OCI-LY3 (cell line): Measurements from ENCODE around the gene BRF1.

Experiments
- H2AFZ ChIP-seq: fragments of 200-600, 300-600 bp; shearing (Covaris generic); 2 replicates; pipeline ENCODE4 v1.6.0; 2014; ENCODE audit warnings: antibody characterized with exemption, low read depth, low read length
- H3K27ac ChIP-seq: fragments of 200-600, 300-600 bp; sonication (generic); 2 replicates; pipeline ENCODE4 v1.5.1; 2014; ENCODE audit warnings: mild to moderate bottlenecking, low read length, moderate library complexity, mixed read lengths
- H3K27me3 ChIP-seq: fragments of 200-600, 300-600 bp; sonication (generic); 2 replicates; pipeline ENCODE4 v1.6.1; 2014; ENCODE audit warnings: low read depth, low read length, mixed read lengths
- H3K36me3 ChIP-seq: fragments of 200-600, 300-600 bp; sonication (generic); replicated peaks from 2 replicates; pipeline ENCODE3; 2014; ENCODE audit warnings: low read depth, low read length, mixed read lengths
- H3K4me1 ChIP-seq: fragments of 300-600, 200-600 bp; sonication (generic); 2 replicates; pipeline ENCODE4 v1.6.1; 2014; ENCODE audit warnings: low read length, mixed read lengths
- H3K4me2 ChIP-seq: fragments of 200-600, 300-600 bp; sonication (generic); 2 replicates; pipeline ENCODE4 v1.6.1; 2014; ENCODE audit warnings: low read length, mixed read lengths
- H3K4me3 ChIP-seq: fragments of 300-600, 200-600 bp; sonication (generic); 2 replicates; pipeline ENCODE4 v1.5.1; 2014; ENCODE audit warnings: antibody characterized with exemption, mild to moderate bottlenecking, low read length, moderate library complexity
- H3K79me2 ChIP-seq: fragments of 300-600, 200-600 bp; shearing (Covaris generic); 2 replicates; pipeline ENCODE4 v1.6.1; 2014; ENCODE audit warnings: mild to moderate bottlenecking, low read length, mixed read lengths
- H3K9ac ChIP-seq: fragments of 300-600, 200-600 bp; shearing (Covaris generic); 2 replicates; pipeline ENCODE4 v1.6.0; 2014; ENCODE audit warnings: mild to moderate bottlenecking, low read length, moderate library complexity
- H3K9me3 ChIP-seq: fragments of 200-600, 300-600 bp; shearing (Covaris generic); 2 replicates; pipeline ENCODE4 v1.6.1; 2014; ENCODE audit warnings: low read length, mixed read lengths; ENCODE audit not compliant: insufficient read depth
- H4K20me1 ChIP-seq: fragments of 200-600, 300-600 bp; sonication (generic); 2 replicates; pipeline ENCODE4 v1.6.1; 2016; ENCODE audit warnings: low read length, mixed read lengths; ENCODE audit not compliant: insufficient read depth
- CTCF ChIP-seq: fragments of 200-600, 300-600 bp; sonication (generic); IDR thresholded peaks from 2 replicates; pipeline ENCODE4 v1.5.1; 2014; ENCODE audit warnings: antibody characterized with exemption, low read length, low read depth
- EZH2phosphoT487 ChIP-seq: fragments of 200-600 bp; shearing (Covaris generic); IDR thresholded peaks from 2 replicates; pipeline ENCODE4 v1.6.1; 2018; ENCODE audit warnings: antibody characterized with exemption, mixed run types, low read depth

BRF1 gene

GRCh38 chr14:105326891-105327694 lies 26.3 kb upstream of the BRF1 start:
- H3K9ac ChIP-seq, result no peak overlapping the region
- H3K27me3 ChIP-seq, result no peaks in the 10 kb centered on the region
- H3K36me3 ChIP-seq, result no peaks in the 10 kb centered on the region
- H3K4me3 ChIP-seq, result no peak overlapping the region
- H3K4me1 ChIP-seq, result no peaks in the 10 kb centered on the region
- no peaks in the 10 kb centered on the region for H3K9me3 ChIP-seq
- no peak for TF ChIP-seq CTCF
- TF ChIP-seq EZH2phosphoT487, result no peak
- H3K79me2 ChIP-seq, result peaks cover 19% of the 10 kb centered on the region
- peaks cover 14% of the 10 kb centered on the region; the same call in 1 of the 2 replicates for H4K20me1 ChIP-seq
- H3K4me2 ChIP-seq, result no peak overlapping the region
- no peak overlapping the region for H3K27ac ChIP-seq
- no peak overlapping the region for H2AFZ ChIP-seq

- H2AFZ ChIP-seq, result no peak overlapping the region
- H3K79me2 ChIP-seq, result peaks cover 19% of the 10 kb centered on the region
- H3K27ac ChIP-seq, result no peak overlapping the region
- peaks cover 9% of the 10 kb centered on the region; the same call in 1 of the 2 replicates for H4K20me1 ChIP-seq
- H3K27me3 ChIP-seq, result no peaks in the 10 kb centered on the region
- no peaks in the 10 kb centered on the region for H3K4me1 ChIP-seq
- H3K4me3 ChIP-seq, result no peak overlapping the region
- H3K4me2 ChIP-seq, result no peak overlapping the region
- H3K9ac ChIP-seq, result no peak overlapping the region
- H3K9me3 ChIP-seq, result no peaks in the 10 kb centered on the region
- no peaks in the 10 kb centered on the region for H3K36me3 ChIP-seq
- TF ChIP-seq EZH2phosphoT487, result no peak
- TF ChIP-seq CTCF, result no peak
Measured at GRCh38 chr14:105326568-105326867, 25.7 kb upstream of the BRF1 start.

GRCh38 chr14:105325716-105326567 lies 25.1 kb upstream of the BRF1 start:
- Histone ChIP-seq H3K4me3 (no peak overlapping the region), H3K36me3 (no peaks in the 10 kb centered on the region), H4K20me1 (0 out of 2 replicates have a peak, but pooled peaks cover 7% of the 10 kb centered on the region), H3K27me3 (no peaks in the 10 kb centered on the region), H3K9me3 (no peaks in the 10 kb centered on the region), H2AFZ (no peak overlapping the region), H3K79me2 (peaks cover 22% of the 10 kb centered on the region), H3K27ac (no peak overlapping the region), H3K9ac (no peak overlapping the region), H3K4me2 (no peak overlapping the region), H3K4me1 (no peaks in the 10 kb centered on the region)
- TF ChIP-seq CTCF (no peak), EZH2phosphoT487 (no peak)

GRCh38 chr14:105325303-105325702 lies 24.5 kb upstream of the BRF1 start:
- Histone ChIP-seq H3K36me3 (no peaks in the 10 kb centered on the region), H3K27ac (no peak overlapping the region), H3K9me3 (no peaks in the 10 kb centered on the region), H3K79me2 (peaks cover 26% of the 10 kb centered on the region), H4K20me1 (0 out of 2 replicates have a peak, but pooled peaks cover 7% of the 10 kb centered on the region), H3K4me3 (no peak overlapping the region), H3K27me3 (no peaks in the 10 kb centered on the region), H3K9ac (no peak overlapping the region), H3K4me2 (no peak overlapping the region), H3K4me1 (no peaks in the 10 kb centered on the region), H2AFZ (no peak overlapping the region)
- TF ChIP-seq EZH2phosphoT487, result no peak
- no peak for TF ChIP-seq CTCF
